22Rv1 (cell line): Measurements from ENCODE around the gene IQCM.

ENCODE experiments used
- ZFX ChIP-seq: fragments of 450-650 bp; IDR thresholded peaks from 2 replicates; pipeline ENCODE4 v1.6.1; 2017; ENCODE audit warnings: antibody characterized with exemption, borderline replicate concordance
- TF ChIP-seq, protein P1 (sequence below): fragments of 450-650 bp; IDR thresholded peaks from 2 replicates; pipeline ENCODE4 v1.5.1; 2017; ENCODE audit warnings: mild to moderate bottlenecking

DNA sequence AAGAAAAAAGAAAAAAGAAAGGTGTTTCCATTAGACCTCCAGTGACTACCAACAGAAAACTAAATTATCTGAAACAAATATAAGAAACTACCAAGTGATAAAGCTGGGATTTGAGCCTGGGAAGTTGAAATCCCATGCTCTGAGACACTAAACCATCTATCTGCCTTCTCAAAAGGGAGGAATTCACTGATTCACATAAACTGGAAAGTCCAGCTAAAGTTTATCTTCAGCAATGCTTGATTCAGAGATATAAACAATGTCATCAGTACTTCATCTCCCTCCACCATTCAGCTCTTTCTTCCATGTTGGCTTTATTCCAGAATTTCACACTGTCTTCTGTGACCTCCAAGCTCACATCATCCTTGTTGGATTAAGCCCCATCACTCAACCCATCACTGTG lies 96.3 kb downstream of the IQCM start:
- TF ChIP-seq, protein P1, sequence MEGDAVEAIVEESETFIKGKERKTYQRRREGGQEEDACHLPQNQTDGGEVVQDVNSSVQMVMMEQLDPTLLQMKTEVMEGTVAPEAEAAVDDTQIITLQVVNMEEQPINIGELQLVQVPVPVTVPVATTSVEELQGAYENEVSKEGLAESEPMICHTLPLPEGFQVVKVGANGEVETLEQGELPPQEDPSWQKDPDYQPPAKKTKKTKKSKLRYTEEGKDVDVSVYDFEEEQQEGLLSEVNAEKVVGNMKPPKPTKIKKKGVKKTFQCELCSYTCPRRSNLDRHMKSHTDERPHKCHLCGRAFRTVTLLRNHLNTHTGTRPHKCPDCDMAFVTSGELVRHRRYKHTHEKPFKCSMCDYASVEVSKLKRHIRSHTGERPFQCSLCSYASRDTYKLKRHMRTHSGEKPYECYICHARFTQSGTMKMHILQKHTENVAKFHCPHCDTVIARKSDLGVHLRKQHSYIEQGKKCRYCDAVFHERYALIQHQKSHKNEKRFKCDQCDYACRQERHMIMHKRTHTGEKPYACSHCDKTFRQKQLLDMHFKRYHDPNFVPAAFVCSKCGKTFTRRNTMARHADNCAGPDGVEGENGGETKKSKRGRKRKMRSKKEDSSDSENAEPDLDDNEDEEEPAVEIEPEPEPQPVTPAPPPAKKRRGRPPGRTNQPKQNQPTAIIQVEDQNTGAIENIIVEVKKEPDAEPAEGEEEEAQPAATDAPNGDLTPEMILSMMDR: no peak
- TF ChIP-seq ZFX: no peak
